ENCODE measurements around the gene HSPA2.
"Not testable (repeated sequence)": the region's sequence is repeated elsewhere in the genome, so short reads cannot be mapped to it uniquely, and the experiment has no call there.

GRCh38 chr14:64569646-64570045, 29.1 kb downstream of the HSPA2 start:
- not testable (repeated sequence) for TF ChIP-seq CTCF (conservative IDR thresholded peaks at IDR 0.05; ENCODE audit: low read depth, low read length); BHLHE40 (IDR thresholded peaks at IDR 0.05; ENCODE audit: low read depth, low read length); ELK1 (IDR thresholded peaks at IDR 0.05; ENCODE audit: borderline replicate concordance, low read depth, low read length); POLR2A (IDR thresholded peaks at IDR 0.05; ENCODE audit: low read depth, low read length); MAZ (IDR thresholded peaks at IDR 0.05; ENCODE audit: borderline replicate concordance, low read depth, low read length); RAD21 (IDR thresholded peaks at IDR 0.05; ENCODE audit: low read length); RFX5 (IDR thresholded peaks at IDR 0.05; ENCODE audit: low read depth, low read length); CHD1 (IDR thresholded peaks at IDR 0.05; ENCODE audit: low read depth, low read length); RCOR1 (IDR thresholded peaks at IDR 0.05; ENCODE audit: insufficient replicate concordance, low read length); SMC3 (IDR thresholded peaks at IDR 0.05; ENCODE audit: low read depth, low read length); NFE2L2 (IDR thresholded peaks at IDR 0.05; ENCODE audit: low read depth, low read length); USF2 (IDR thresholded peaks at IDR 0.05; ENCODE audit: low read depth, low read length); MXI1 (IDR thresholded peaks at IDR 0.05; ENCODE audit: borderline replicate concordance, low read depth, low read length)
